Activated B cell treated with CpG ODN at 0.5 μM for 24 hours (primary cell): Measurements from ENCODE around the gene METTL21A. TPM values are rescaled to one million over a fixed set of nuclear protein-coding genes. Genes with fewer than 3 reads are reported as not detected.
"Not testable (repeated sequence)": the region's sequence is repeated elsewhere in the genome, so short reads cannot be mapped to it uniquely, and the experiment has no call there.

Experiments used
- ATAC-seq: fragments of 200-7000 bp; cut with Tn5 transposase; one replicate; pipeline ENCODE4 v1.10.0; 2021; ENCODE audit warnings: low read depth, mild to moderate bottlenecking, moderate library complexity
- CTCF ChIA-PET: fragments of 350-600 bp; sonication (Branson Sonifier 250); formaldehyde crosslinking; loops from one replicate; lab custom pipeline; 2021; ENCODE audit warnings: antibody characterized with exemption; lab: Charles Lee
- POLR2A ChIA-PET: fragments of 350-600 bp; sonication (Branson Sonifier 250); formaldehyde crosslinking; loops from one replicate; lab custom pipeline; 2021; ENCODE audit warnings: antibody characterized with exemption; lab: Charles Lee
- DNase-seq: peaks from one replicate; pipeline ENCODE4 v3.0.0; 2022
- H3K27ac Mint-ChIP-seq: one replicate; pipeline ENCODE4 v1.8.0; 2020; ENCODE audit warnings: mixed read lengths
- H3K27me3 Mint-ChIP-seq: one replicate; pipeline ENCODE4 v1.8.0; 2021; ENCODE audit warnings: mixed read lengths
- H3K36me3 Mint-ChIP-seq: one replicate; pipeline ENCODE4 v1.8.0; 2021; ENCODE audit warnings: low read depth, mixed read lengths
- H3K4me1 Mint-ChIP-seq: one replicate; pipeline ENCODE4 v1.8.0; 2021; ENCODE audit warnings: mixed read lengths
- H3K4me3 Mint-ChIP-seq: one replicate; pipeline ENCODE4 v1.8.0; 2020; ENCODE audit warnings: mild to moderate bottlenecking, mixed read lengths
- H3K9me3 Mint-ChIP-seq: one replicate; pipeline ENCODE4 v1.8.0; 2020; ENCODE audit warnings: mixed read lengths
- intact Hi-C: fragments of 100-400 bp; cut with micrococcal nuclease; formaldehyde crosslinking; loops from one replicate; pipeline ENCODE4 v1.15.1; 2024
- total RNA-seq: library from RNA; stranded (reverse); gene quantifications from 2 replicates; pipeline ENCODE4 v1.2.3, GENCODE V29; 2022
- TF ChIP-seq, protein P1 (sequence below): fragments of 200-600 bp; IDR thresholded peaks from one replicate; pipeline ENCODE4 v1.8.0; 2022; ENCODE audit warnings: antibody characterized with exemption, mild to moderate bottlenecking

The METTL21A gene
- total RNA-seq, 1 donor from 2014 or later, result 34.3 TPM

GRCh38 chr2:207643892-207644291 lies 18.7 kb upstream of the METTL21A start:
- Mint-ChIP-seq H3K4me1 (no peaks in the 10 kb centered on the region), H3K27ac (no peak overlapping the region), H3K9me3 (peaks cover 11% of the 10 kb centered on the region), H3K27me3 (no peaks in the 10 kb centered on the region), H3K4me3 (no peak overlapping the region), H3K36me3 (peaks cover 2% of the 10 kb centered on the region)
- intact Hi-C loops, result no loop called here
- no peak for ATAC-seq
- no peak for DNase-seq
- TF ChIP-seq, protein P1, sequence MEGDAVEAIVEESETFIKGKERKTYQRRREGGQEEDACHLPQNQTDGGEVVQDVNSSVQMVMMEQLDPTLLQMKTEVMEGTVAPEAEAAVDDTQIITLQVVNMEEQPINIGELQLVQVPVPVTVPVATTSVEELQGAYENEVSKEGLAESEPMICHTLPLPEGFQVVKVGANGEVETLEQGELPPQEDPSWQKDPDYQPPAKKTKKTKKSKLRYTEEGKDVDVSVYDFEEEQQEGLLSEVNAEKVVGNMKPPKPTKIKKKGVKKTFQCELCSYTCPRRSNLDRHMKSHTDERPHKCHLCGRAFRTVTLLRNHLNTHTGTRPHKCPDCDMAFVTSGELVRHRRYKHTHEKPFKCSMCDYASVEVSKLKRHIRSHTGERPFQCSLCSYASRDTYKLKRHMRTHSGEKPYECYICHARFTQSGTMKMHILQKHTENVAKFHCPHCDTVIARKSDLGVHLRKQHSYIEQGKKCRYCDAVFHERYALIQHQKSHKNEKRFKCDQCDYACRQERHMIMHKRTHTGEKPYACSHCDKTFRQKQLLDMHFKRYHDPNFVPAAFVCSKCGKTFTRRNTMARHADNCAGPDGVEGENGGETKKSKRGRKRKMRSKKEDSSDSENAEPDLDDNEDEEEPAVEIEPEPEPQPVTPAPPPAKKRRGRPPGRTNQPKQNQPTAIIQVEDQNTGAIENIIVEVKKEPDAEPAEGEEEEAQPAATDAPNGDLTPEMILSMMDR, result no peak
- CTCF ChIA-PET, result no interaction called here
- POLR2A ChIA-PET, result interaction anchor here (0.6 kb wide), 1 partner anchor 48 kb away, joined by 3 read pairs; no protein-coding TSS in a partner anchor

DNA sequence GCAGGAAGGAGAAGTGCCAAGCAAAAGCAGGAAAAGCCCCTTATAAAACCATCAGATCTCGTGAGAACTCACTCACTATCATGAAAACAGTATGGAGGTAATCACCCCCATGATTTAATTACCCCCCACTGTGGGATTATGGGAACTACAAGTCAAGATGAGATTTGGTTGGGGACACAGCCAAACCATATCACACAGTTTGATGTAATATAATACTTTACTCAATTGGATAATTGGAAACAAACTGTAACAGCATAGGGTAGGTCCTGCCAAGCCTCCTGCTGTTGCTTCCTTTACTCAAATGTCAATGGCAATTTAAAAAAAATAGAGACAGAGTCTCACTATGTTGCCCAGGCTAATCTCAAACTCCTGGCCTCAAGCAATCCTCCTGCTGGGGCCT lies 15.5 kb upstream of the METTL21A start:
- TF ChIP-seq, protein P1, result no peak
- Mint-ChIP-seq H3K36me3 (peaks cover 2% of the 10 kb centered on the region), H3K4me3 (no peak overlapping the region), H3K9me3 (peaks cover 11% of the 10 kb centered on the region), H3K27me3 (no peaks in the 10 kb centered on the region), H3K4me1 (peaks cover 4% of the 10 kb centered on the region), H3K27ac (no peak overlapping the region)
- CTCF ChIA-PET, result no interaction called here
- POLR2A ChIA-PET, result no interaction called here
- DNase-seq, result no peak
- no peak for ATAC-seq
- intact Hi-C loops, result no loop called here

GRCh38 chr2:207640160-207640559 lies 15.0 kb upstream of the METTL21A start:
- no peak for ATAC-seq
- POLR2A ChIA-PET, result no interaction called here
- CTCF ChIA-PET, result no interaction called here

GRCh38 chr2:207639288-207639687 lies 14.1 kb upstream of the METTL21A start:
- H3K4me1 Mint-ChIP-seq, POLR2A ChIA-PET, DNase-seq, CTCF ChIA-PET, H3K36me3 Mint-ChIP-seq, intact Hi-C loops, H3K27ac Mint-ChIP-seq, ATAC-seq, H3K4me3 Mint-ChIP-seq, H3K27me3 Mint-ChIP-seq: not testable (repeated sequence)
- H3K9me3 Mint-ChIP-seq, result peaks cover 11% of the 10 kb centered on the region

More at GRCh38 chr2:207640160-207640559, 15.0 kb upstream of the METTL21A start:
- DNase-seq, result no peak
- H3K4me1 Mint-ChIP-seq, result peaks cover 5% of the 10 kb centered on the region
- H3K9me3 Mint-ChIP-seq, result peaks cover 11% of the 10 kb centered on the region
- H3K4me3 Mint-ChIP-seq, result no peak overlapping the region
- no peak overlapping the region for H3K27ac Mint-ChIP-seq
- TF ChIP-seq, protein P1, result no peak
- intact Hi-C loops, result no loop called here
- H3K27me3 Mint-ChIP-seq, result no peaks in the 10 kb centered on the region
- H3K36me3 Mint-ChIP-seq, result peaks cover 2% of the 10 kb centered on the region

GRCh38 chr2:207635468-207636200 lies 10.4 kb upstream of the METTL21A start:
- Mint-ChIP-seq H3K27me3 (no peaks in the 10 kb centered on the region), H3K27ac (no peak overlapping the region), H3K36me3 (no peaks in the 10 kb centered on the region), H3K9me3 (peaks cover 5% of the 10 kb centered on the region), H3K4me1 (peaks cover 11% of the 10 kb centered on the region), H3K4me3 (no peak overlapping the region)
- intact Hi-C loops, result no loop called here
- DNase-seq, result no peak
- no peak for ATAC-seq
- CTCF ChIA-PET, result interaction anchor here (1.4 kb wide), 1 partner anchor 111 kb away, joined by 3 read pairs; no protein-coding TSS in a partner anchor
- POLR2A ChIA-PET, result no interaction called here
- TF ChIP-seq, protein P1, result no peak
